Calu3 (cell line): ENCODE measurements around the gene EPX. TPM values are rescaled to one million over a fixed set of nuclear protein-coding genes. Genes with fewer than 3 reads are reported as not detected.

Experiments used
- BruUV-seq: library from RNA; stranded (reverse); fragments of 400-500 nt; replicated peaks from 2 replicates; lab custom pipeline; 2021; lab: Mats Ljungman, UMichigan
- CTCF ChIA-PET: fragments of 300-600 bp; sonication (Branson Sonifier 250); formaldehyde crosslinking; loops from one replicate; lab custom pipeline; 2022; ENCODE audit warnings: antibody characterized with exemption; lab: Charles Lee
- DNase-seq: peaks from one replicate; pipeline ENCODE4 v3.0.0; 2022
- H3K27ac Mint-ChIP-seq: one replicate; pipeline ENCODE4 v1.8.0; 2022; ENCODE audit warnings: mixed read lengths; ENCODE audit not compliant: unreplicated experiment
- H3K27me3 Mint-ChIP-seq: one replicate; pipeline ENCODE4 v1.8.0; 2022; ENCODE audit warnings: mixed read lengths; ENCODE audit not compliant: unreplicated experiment
- H3K36me3 Mint-ChIP-seq: one replicate; pipeline ENCODE4 v1.8.0; 2022; ENCODE audit warnings: mild to moderate bottlenecking, moderate library complexity, mixed read lengths; ENCODE audit not compliant: insufficient read depth, unreplicated experiment
- H3K4me1 Mint-ChIP-seq: one replicate; pipeline ENCODE4 v1.8.0; 2022; ENCODE audit warnings: mild to moderate bottlenecking, low read depth, mixed read lengths; ENCODE audit not compliant: unreplicated experiment
- H3K4me3 Mint-ChIP-seq: one replicate; pipeline ENCODE4 v1.8.0; 2022; ENCODE audit warnings: mild to moderate bottlenecking, low read depth, moderate library complexity, mixed read lengths; ENCODE audit not compliant: unreplicated experiment
- H3K9me3 Mint-ChIP-seq: one replicate; pipeline ENCODE4 v1.8.0; 2022; ENCODE audit warnings: low read depth, mixed read lengths; ENCODE audit not compliant: unreplicated experiment
- CTCF ChIP-seq: fragments of 200-600 bp; IDR thresholded peaks from one replicate; pipeline ENCODE4 v1.8.0; 2022; ENCODE audit warnings: antibody characterized with exemption; ENCODE audit not compliant: unreplicated experiment
- intact Hi-C: fragments of 100-400 bp; cut with micrococcal nuclease; formaldehyde crosslinking; loops from one replicate; pipeline ENCODE4 v1.10.0; 2022; ENCODE audit not compliant: unreplicated experiment
- total RNA-seq: library from RNA; stranded (reverse); gene quantifications from 2 replicates; pipeline ENCODE4 v1.2.3, GENCODE V29; 2022

Gene EPX
- total RNA-seq, 1 experiment from 2014 or later = not detected

DNA sequence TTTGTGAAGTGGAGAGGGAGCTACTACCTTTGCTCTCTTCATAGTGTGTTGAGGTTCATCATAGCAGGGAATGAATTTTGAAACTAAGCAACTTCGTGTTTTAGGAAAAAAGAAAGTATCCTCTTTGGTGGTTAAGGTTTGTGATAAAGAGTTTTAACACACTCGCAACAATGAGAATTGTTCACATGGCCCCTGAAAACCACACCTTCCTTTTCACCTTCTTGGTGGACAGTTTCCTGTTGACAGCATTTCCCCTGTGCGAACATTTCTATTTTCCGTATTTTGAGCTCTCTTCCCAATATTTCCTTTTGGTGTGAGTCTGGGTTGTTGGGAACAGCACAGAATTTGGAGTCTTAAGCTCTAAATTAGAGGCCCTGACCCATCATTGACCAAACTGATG is 21.9 kb upstream of the EPX start:
- H3K9me3 Mint-ChIP-seq = no peaks in the 10 kb centered on the region
- no peaks in the 10 kb centered on the region for H3K36me3 Mint-ChIP-seq
- H3K27me3 Mint-ChIP-seq = peaks cover 93% of the 10 kb centered on the region
- DNase-seq = no peak
- TF ChIP-seq CTCF = no peak
- CTCF ChIA-PET = no interaction called here
- H3K4me3 Mint-ChIP-seq = no peak overlapping the region
- BruUV-seq = no TSS peak
- H3K4me1 Mint-ChIP-seq = no peaks in the 10 kb centered on the region
- no peak overlapping the region for H3K27ac Mint-ChIP-seq
- intact Hi-C loops = no loop called here

DNA sequence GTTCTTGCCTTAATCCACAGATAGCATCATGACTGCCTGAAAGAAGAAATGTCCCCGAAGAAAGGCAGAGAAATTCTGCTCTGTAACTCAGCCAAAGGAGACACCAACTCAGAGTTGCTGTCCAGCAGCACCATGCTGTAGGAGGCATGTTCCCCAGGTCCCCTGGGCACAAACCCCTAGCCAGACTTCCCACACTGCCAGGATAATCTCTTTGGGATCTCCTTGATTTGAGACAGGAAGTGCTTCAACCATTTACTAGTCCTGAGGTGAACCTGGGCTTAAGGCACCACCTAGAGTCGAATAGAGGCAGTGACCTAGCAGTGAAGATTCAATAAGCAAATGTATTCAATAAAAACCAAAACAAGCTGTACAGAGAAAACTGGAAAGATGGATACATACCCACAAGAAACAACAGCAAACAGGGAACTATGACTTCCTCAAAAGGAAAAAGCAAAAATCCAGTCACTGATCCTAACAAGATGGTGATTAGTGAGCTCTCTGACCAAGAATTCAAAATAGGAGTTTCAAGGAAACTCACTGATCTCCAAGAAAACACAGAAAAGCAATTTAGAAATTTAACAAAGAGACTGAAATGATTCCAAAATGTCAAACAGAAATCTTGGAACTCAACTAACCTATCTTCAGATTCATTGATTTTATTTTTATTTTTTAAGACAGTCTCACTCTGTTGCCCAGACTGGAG is 20.0 kb upstream of the EPX start:
- peak; percentile 38 for TF ChIP-seq CTCF
- CTCF ChIA-PET = interaction anchor here (0.6 to 0.7 kb wide), 2 partner anchors 51 to 390 kb away, joined by 3 to 5 read pairs; no protein-coding TSS in a partner anchor

DNA sequence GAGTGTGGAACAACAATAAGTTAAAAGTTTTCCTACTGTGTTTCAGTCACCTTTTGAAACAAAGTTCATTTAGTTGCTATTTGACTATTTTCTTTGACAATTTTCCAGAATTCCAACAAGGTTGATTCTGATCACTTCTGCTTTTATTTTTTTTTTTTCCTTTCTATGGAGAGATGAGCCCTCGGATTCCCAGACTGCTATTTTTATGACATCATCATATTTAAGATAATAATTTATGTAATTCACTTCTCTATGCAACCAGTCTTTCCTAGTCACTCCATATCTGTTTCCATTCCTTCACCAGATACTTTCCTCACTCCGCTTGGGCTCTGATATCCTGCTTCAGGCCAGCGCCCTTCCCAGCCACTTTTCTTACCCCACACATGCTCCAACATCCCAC is 17.7 kb upstream of the EPX start:
- no peaks in the 10 kb centered on the region for H3K36me3 Mint-ChIP-seq
- no peak overlapping the region for H3K4me3 Mint-ChIP-seq
- no peak for TF ChIP-seq CTCF
- no peak overlapping the region for H3K27ac Mint-ChIP-seq
- H3K4me1 Mint-ChIP-seq = no peaks in the 10 kb centered on the region
- CTCF ChIA-PET = no interaction called here
- H3K27me3 Mint-ChIP-seq = peaks cover 84% of the 10 kb centered on the region
- no peaks in the 10 kb centered on the region for H3K9me3 Mint-ChIP-seq
- BruUV-seq = no TSS peak
- intact Hi-C loops = no loop called here
- DNase-seq = no peak

More for the DNA sequence above, 20.0 kb upstream of the EPX start:
- DNase-seq = peak; percentile 15
- no peak overlapping the region for H3K27ac Mint-ChIP-seq
- H3K4me1 Mint-ChIP-seq = no peaks in the 10 kb centered on the region
- intact Hi-C loops = loop anchor here (1.0 kb wide), 1 partner anchor 50 kb away; no protein-coding TSS in a partner anchor
- no peaks in the 10 kb centered on the region for H3K36me3 Mint-ChIP-seq
- H3K9me3 Mint-ChIP-seq = no peaks in the 10 kb centered on the region
- H3K4me3 Mint-ChIP-seq = no peak overlapping the region
- BruUV-seq = no TSS peak
- peaks cover 93% of the 10 kb centered on the region for H3K27me3 Mint-ChIP-seq

- CTCF ChIA-PET = interaction anchor here (0.9 kb wide), 1 partner anchor 9 kb away, joined by 4 read pairs; no protein-coding TSS in a partner anchor
- Mint-ChIP-seq H3K36me3 (no peaks in the 10 kb centered on the region), H3K4me1 (no peaks in the 10 kb centered on the region), H3K9me3 (no peaks in the 10 kb centered on the region), H3K27me3 (peaks cover 85% of the 10 kb centered on the region), H3K4me3 (no peak overlapping the region), H3K27ac (no peak overlapping the region)
- BruUV-seq = no TSS peak
- no peak for TF ChIP-seq CTCF
- intact Hi-C loops = no loop called here
- no peak for DNase-seq
Measured at GRCh38 chr17:58176200-58176599, 16.3 kb upstream of the EPX start.
